GM23338 (cell line): ENCODE results near the gene DOCK3. TPM values are rescaled to one million over a fixed set of nuclear protein-coding genes. Genes with fewer than 3 reads are reported as not detected.

Experiments
- ATAC-seq: fragments of 200-7000 bp; cut with Tn5 transposase; 3 replicates; pipeline ENCODE4 v1.9.1; 2020
- DNase-seq: peaks from one replicate; pipeline ENCODE4 v3.0.0-alpha.2; 2015; ENCODE audit warnings: low spot score
- H2AFZ ChIP-seq: fragments of 200-600 bp; sonication (generic); 2 replicates; pipeline ENCODE4 v1.8.0; 2016; ENCODE audit warnings: antibody characterized with exemption, mild to moderate bottlenecking, moderate library complexity
- H3F3A ChIP-seq: fragments of 200-600 bp; sonication (generic); replicated peaks from 2 replicates; pipeline ENCODE4 v1.8.0; 2017; ENCODE audit warnings: antibody characterized with exemption, mixed run types, low read depth
- H3K27ac ChIP-seq: fragments of 200-600 bp; sonication (generic); 2 replicates; pipeline ENCODE4 v1.6.1; 2016; ENCODE audit warnings: low read depth
- H3K27me3 ChIP-seq: fragments of 200-600 bp; sonication (generic); 2 replicates; pipeline ENCODE4 v1.8.0; 2016; ENCODE audit warnings: mild to moderate bottlenecking, mixed run types, moderate library complexity; ENCODE audit not compliant: insufficient read depth
- H3K36me3 ChIP-seq: fragments of 200-600 bp; sonication (generic); 2 replicates; pipeline ENCODE4 v1.8.0; 2016; ENCODE audit warnings: mild to moderate bottlenecking; ENCODE audit not compliant: insufficient read depth
- H3K4me1 ChIP-seq: fragments of 200-600 bp; sonication (generic); 2 replicates; pipeline ENCODE4 v1.8.0; 2016; ENCODE audit warnings: mild to moderate bottlenecking, moderate library complexity; ENCODE audit not compliant: insufficient read depth
- H3K4me2 ChIP-seq: fragments of 200-600 bp; sonication (generic); 2 replicates; pipeline ENCODE4 v1.7.1; 2017; ENCODE audit warnings: mixed run types
- H3K4me3 ChIP-seq: fragments of 200-600 bp; sonication (generic); 2 replicates; pipeline ENCODE4 v1.6.1; 2016; ENCODE audit warnings: mixed run types
- H3K79me2 ChIP-seq: fragments of 200-600 bp; sonication (generic); replicated peaks from 2 replicates; pipeline ENCODE4 v1.8.0; 2017; ENCODE audit warnings: mild to moderate bottlenecking; ENCODE audit not compliant: insufficient read depth
- H3K9me2 ChIP-seq: fragments of 200-600 bp; sonication (generic); 2 replicates; pipeline ENCODE4 v1.8.0; 2017; ENCODE audit not compliant: insufficient read depth
- H4K20me1 ChIP-seq: fragments of 200-600 bp; sonication (generic); replicated peaks from 2 replicates; pipeline ENCODE4 v1.8.0; 2017; ENCODE audit warnings: mild to moderate bottlenecking; ENCODE audit not compliant: insufficient read depth
- H3K27ac Mint-ChIP-seq: 2 replicates; pipeline ENCODE4 v1.8.0; 2020; ENCODE audit warnings: inconsistent platforms, mild to moderate bottlenecking, moderate library complexity, mixed read lengths
- H3K27me3 Mint-ChIP-seq: 3 replicates; pipeline ENCODE4 v1.8.0; 2022; ENCODE audit warnings: low read depth, mild to moderate bottlenecking, moderate library complexity, mixed read lengths, inconsistent platforms; ENCODE audit not compliant: insufficient read depth, poor library complexity
- H3K36me3 Mint-ChIP-seq: 3 replicates; pipeline ENCODE4 v1.8.0; 2021; ENCODE audit warnings: low read depth, mild to moderate bottlenecking, inconsistent platforms, moderate library complexity, mixed read lengths
- H3K4me1 Mint-ChIP-seq: 3 replicates; pipeline ENCODE4 v1.8.0; 2020; ENCODE audit warnings: mild to moderate bottlenecking, inconsistent platforms, mixed read lengths
- H3K4me3 Mint-ChIP-seq: 3 replicates; pipeline ENCODE4 v1.8.0; 2021; ENCODE audit warnings: moderate library complexity, mild to moderate bottlenecking, inconsistent platforms, mixed read lengths
- H3K9me3 Mint-ChIP-seq: 3 replicates; pipeline ENCODE4 v1.8.0; 2020; ENCODE audit warnings: moderate library complexity, mild to moderate bottlenecking, inconsistent platforms, mixed read lengths
- CREB1 ChIP-seq: fragments of 250-450 bp; sonication (Bioruptor Pico); IDR thresholded peaks from 2 replicates; pipeline ENCODE4 v1.5.0; 2020; ENCODE audit warnings: low read depth, mild to moderate bottlenecking, moderate library complexity
- CTCF ChIP-seq, 2 experiments: fragments of 200-600 bp in 1 of 2; sonication (generic) in 1 of 2; conservative IDR thresholded peaks; 2 replicates each; pipeline versions ENCODE4 v1.5.1 to v1.6.1; 2016 to 2017; ENCODE audit warnings: antibody characterized with exemption in 2 of 2, low read depth in 2 of 2, mild to moderate bottlenecking in 2 of 2, moderate library complexity in 1 of 2
- ETS1 ChIP-seq: IDR thresholded peaks from 2 replicates; pipeline ENCODE4 v1.6.1; 2016; ENCODE audit warnings: antibody characterized with exemption
- EZH2 ChIP-seq: fragments of 200-600 bp; sonication (generic); IDR thresholded peaks from one replicate; pipeline ENCODE4 v1.8.0; 2017; ENCODE audit warnings: antibody characterized with exemption, mild to moderate bottlenecking, low read depth; ENCODE audit not compliant: unreplicated experiment
- EZH2phosphoT487 ChIP-seq: fragments of 200-600 bp; sonication (generic); IDR thresholded peaks from one replicate; pipeline ENCODE4 v1.8.1; 2018; ENCODE audit warnings: antibody characterized with exemption; ENCODE audit not compliant: unreplicated experiment
- JUNB ChIP-seq: IDR thresholded peaks from one replicate; pipeline ENCODE4 v1.6.1; 2016; ENCODE audit warnings: antibody characterized with exemption; ENCODE audit not compliant: unreplicated experiment
- NANOG ChIP-seq: IDR thresholded peaks from 2 replicates; pipeline ENCODE4 v1.6.1; 2016; ENCODE audit warnings: antibody characterized with exemption, borderline replicate concordance
- POLR2AphosphoS5 ChIP-seq: IDR thresholded peaks from 2 replicates; pipeline ENCODE4 v1.6.1; 2016; ENCODE audit warnings: antibody characterized with exemption, low read depth
- REST ChIP-seq: IDR thresholded peaks from one replicate; pipeline ENCODE4 v1.6.1; 2018; ENCODE audit warnings: antibody characterized with exemption; ENCODE audit not compliant: unreplicated experiment
- STAT1 ChIP-seq: IDR thresholded peaks from one replicate; pipeline ENCODE4 v1.6.1; 2016; ENCODE audit warnings: antibody characterized with exemption; ENCODE audit not compliant: unreplicated experiment
- ZNF114 ChIP-seq: fragments of 250-450 bp; sonication (Bioruptor Pico); IDR thresholded peaks from 2 replicates; pipeline ENCODE4 v1.5.0; 2020; ENCODE audit warnings: mild to moderate bottlenecking, moderate library complexity
- ZNF331 ChIP-seq: fragments of 250-450 bp; sonication (Bioruptor Pico); IDR thresholded peaks from 2 replicates; pipeline ENCODE4 v1.5.0; 2020; ENCODE audit warnings: low read depth, mild to moderate bottlenecking, moderate library complexity
- ZNF462 ChIP-seq: fragments of 250-450 bp; sonication (Bioruptor Pico); IDR thresholded peaks from 2 replicates; pipeline ENCODE4 v1.5.0; 2020; ENCODE audit warnings: mild to moderate bottlenecking, moderate library complexity
- polyA plus RNA-seq: library from polyadenylated mRNA; unstranded; fragments of >200 nt; fragmentation: Nextera tagmentation; extraction: Ambion mirVana; gene quantifications from 2 replicates; pipeline ENCODE4 v1.2.1, GENCODE V29; 2016
- total RNA-seq: library from RNA; depleted of rRNA; stranded (reverse); fragments of >200 nt; shearing (Covaris generic); gene quantifications from 2 replicates; pipeline ENCODE4 v1.2.3, GENCODE V29; 2014

DOCK3 gene
- total and polyA plus RNA-seq, 2 experiments from 2014 or later = 2.4 to 5.6 TPM

GRCh38 chr3:51429138-51429537 is 754.4 kb downstream of the DOCK3 start:
- Mint-ChIP-seq H3K27ac (no peak overlapping the region), H3K4me1 (no peaks in the 10 kb centered on the region), H3K4me3 (no peak overlapping the region), H3K36me3 (peaks cover 43% of the 10 kb centered on the region; the same call in 2 of the 3 replicates), H3K27me3 (peaks cover 2% of the 10 kb centered on the region), H3K9me3 (no peaks in the 10 kb centered on the region)
- no peak overlapping the region for H2AFZ ChIP-seq
- no peaks in the 10 kb centered on the region for H3K27me3 ChIP-seq
- peaks cover 11% of the 10 kb centered on the region for H3K36me3 ChIP-seq
- no peaks in the 10 kb centered on the region for H3F3A ChIP-seq
- no peaks in the 10 kb centered on the region for H3K4me1 ChIP-seq
- H3K27ac ChIP-seq = no peak overlapping the region
- H3K4me2 ChIP-seq = no peak overlapping the region
- TF ChIP-seq POLR2AphosphoS5 (no peak), ZNF331 (no peak), EZH2phosphoT487 (no peak), JUNB (no peak), ETS1 (no peak), EZH2 (no peak), STAT1 (no peak), ZNF114 (no peak), REST (no peak), CREB1 (no peak), CTCF (conservative IDR thresholded peaks at IDR 0.05; ENCODE audit: low read depth in 2 of 2) (no peak), NANOG (no peak), ZNF462 (CRISPR knock-in tag) (no peak)
- H3K79me2 ChIP-seq = peaks cover 4% of the 10 kb centered on the region; the same call in 1 of the 2 replicates
- DNase-seq = no peak
- no peak for ATAC-seq
- H4K20me1 ChIP-seq = no peaks in the 10 kb centered on the region; the same call in 1 of the 2 replicates
- no peak overlapping the region for H3K4me3 ChIP-seq
- H3K9me2 ChIP-seq = no peaks in the 10 kb centered on the region
